K562 (cell line): Measurements from ENCODE around the gene CARD14. TPM values are rescaled to one million over a fixed set of nuclear protein-coding genes. Genes with fewer than 3 reads are reported as not detected.
A peak's percentile ranks its signal among the peaks of the same experiment; 100 is the strongest.

Source experiments
- BRD9 ChIP-seq: fragments of 450-650 bp; IDR thresholded peaks from 2 replicates; pipeline ENCODE4 v1.6.1; 2018; ENCODE audit warnings: low read depth; ENCODE audit not compliant: partially characterized antibody
- CBFA2T2 ChIP-seq: fragments of 450-650 bp; conservative IDR thresholded peaks from 2 replicates; pipeline ENCODE4 v1.6.1; 2017; ENCODE audit warnings: mild to moderate bottlenecking
- SIN3A ChIP-seq, 2 experiments: fragments of 150-350 bp in 1 of 2; IDR thresholded peaks; 2 replicates each; pipeline ENCODE4 v1.6.1; 2011 to 2016; ENCODE audit warnings: borderline replicate concordance in 2 of 2, low read depth in 2 of 2, low read length in 2 of 2, mild to moderate bottlenecking in 2 of 2, moderate library complexity in 2 of 2; ENCODE audit not compliant: control insufficient read depth in 1 of 2
- TAF1 ChIP-seq: IDR thresholded peaks from 2 replicates; pipeline ENCODE4 v1.6.1; 2011; ENCODE audit warnings: mild to moderate bottlenecking, low read length, moderate library complexity; ENCODE audit not compliant: insufficient read depth, control insufficient read depth, severe bottlenecking; ENCODE audit errors: extremely low read depth
- ZNF766 ChIP-seq: fragments of 200-800 bp; sonication (Bioruptor generic); conservative IDR thresholded peaks from 2 replicates; pipeline ENCODE4 v1.6.1; 2016; ENCODE audit warnings: missing genetic modification characterization, missing compliant biosample characterization
- polyA plus RNA-seq, 8 experiments: library from polyadenylated mRNA; depleted of rRNA in 4 of 8; stranded (reverse) in 5 of 8; unstranded in 3 of 8; fragments of >200 nt; fragmentation: Nextera tagmentation in 2 of 8; fragmentation: Illumina TruSeq in 1 of 8; extraction: Ambion mirVana in 2 of 8; extraction: Trizol in 1 of 8; gene quantifications; 2 replicates each; pipeline versions ENCODE4 v1.2.1 to v1.2.3, GENCODE V29; 2011 to 2014; ENCODE audit warnings: inconsistent platforms in 1 of 8, missing spikeins in 1 of 8
- total RNA-seq, 7 experiments: library from RNA; depleted of rRNA in 6 of 7; stranded (reverse); fragments of >200 nt in 6 of 7; fragmentation: Illumina TruSeq in 2 of 7; extraction: Trizol in 2 of 7; gene quantifications; 2 replicates each; pipeline versions ENCODE4 v1.2.1 to v1.2.3, GENCODE V29; 2011 to 2021; ENCODE audit warnings: low replicate concordance in 1 of 7
- TF ChIP-seq, protein P1 (sequence below): fragments of 450-650 bp; IDR thresholded peaks from 2 replicates; pipeline ENCODE4 v1.6.1; 2017; ENCODE audit warnings: antibody characterized with exemption, mild to moderate bottlenecking
- TF ChIP-seq, protein P2 (sequence below): fragments of 450-650 bp; formaldehyde crosslinking; IDR thresholded peaks from 2 replicates; pipeline ENCODE4 v1.4.0; 2022; ENCODE audit warnings: missing genetic modification characterization
- TF ChIP-seq, protein P3 (sequence below): sonication (generic); formaldehyde crosslinking; IDR thresholded peaks from 2 replicates; pipeline ENCODE4 v1.8.0; 2022; ENCODE audit warnings: mild to moderate bottlenecking, missing genetic modification reagents
- TF ChIP-seq, protein P4 (sequence below), 2 experiments: fragments of 250-450 bp in 1 of 2; fragments of 450-650 bp in 1 of 2; sonication (Bioruptor Pico) in 1 of 2; IDR thresholded peaks; 2 replicates each; pipeline versions ENCODE4 v1.6.1 to v1.8.0; 2016 to 2021; ENCODE audit warnings: mild to moderate bottlenecking in 2 of 2, moderate library complexity in 2 of 2, missing compliant biosample characterization in 1 of 2, missing genetic modification characterization in 1 of 2
- TF ChIP-seq, protein P5 (sequence below): fragments of 250-450 bp; sonication (Bioruptor Pico); IDR thresholded peaks from 2 replicates; pipeline ENCODE4 v1.5.0; 2021
- TF ChIP-seq, protein P6 (sequence below): IDR thresholded peaks from 2 replicates; pipeline ENCODE4 v1.6.1; 2012; ENCODE audit warnings: low read depth, low read length, improper control_type of control experiment, borderline replicate concordance

The CARD14 gene
- total and polyA plus RNA-seq, 9 of the 15 experiments (the other 6 are each of a cell fraction or from before 2014, with no cell fraction given): not detected

DNA sequence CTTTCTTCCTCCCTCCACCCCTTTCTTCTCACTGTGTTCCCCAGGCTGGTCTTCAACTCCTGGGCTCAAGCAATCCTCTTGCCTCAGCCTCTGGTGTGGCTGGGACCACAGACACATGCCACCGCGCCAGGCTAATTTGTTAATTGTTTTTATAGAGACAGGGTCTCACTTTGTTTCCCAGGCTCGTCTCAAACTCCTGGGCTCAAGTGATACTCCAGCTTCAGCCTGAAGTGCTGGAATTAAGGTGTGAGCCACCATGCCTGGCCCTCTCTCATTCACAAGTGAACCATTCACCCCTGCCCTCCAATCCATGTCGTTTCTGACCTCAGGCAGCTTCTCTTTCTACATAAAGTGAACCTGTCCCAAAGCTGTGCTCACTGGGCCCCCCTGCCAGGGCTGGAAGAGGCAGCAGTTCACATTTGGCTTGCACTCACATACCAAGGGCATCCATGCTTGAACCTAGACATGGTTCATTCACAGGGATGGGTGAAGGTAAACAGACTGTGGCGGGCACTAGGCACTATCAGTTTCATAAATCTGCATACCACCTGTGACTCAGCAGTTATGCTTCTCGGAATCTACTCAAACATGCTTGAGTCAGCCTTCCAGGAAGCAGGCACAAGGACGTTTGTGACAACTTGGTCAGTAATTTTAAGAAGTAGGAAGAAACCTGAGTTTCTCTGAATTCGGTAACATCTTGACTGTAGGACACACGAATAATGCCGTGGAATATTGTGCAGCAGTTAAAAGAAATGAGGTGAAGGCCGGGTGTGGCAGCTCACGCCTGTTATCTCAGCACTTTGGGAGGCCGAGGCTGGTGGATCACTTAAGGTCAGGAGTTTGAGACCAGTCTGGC is 84.8 kb downstream of the CARD14 start (continued):
- TF ChIP-seq ZNF766 (CRISPR knock-in tag) (peak; percentile 91), SIN3A (IDR thresholded peaks at IDR 0.05; ENCODE audit: borderline replicate concordance in 2 of 2, control insufficient read depth in 1 of 2, low read depth in 2 of 2, low read length in 2 of 2) (no peak), TAF1 (peak; percentile 40), BRD9 (peak; percentile 87), CBFA2T2 (0 out of 2 replicates have a peak, but pooled peaks have one; percentile 8)
- TF ChIP-seq, protein P1, sequence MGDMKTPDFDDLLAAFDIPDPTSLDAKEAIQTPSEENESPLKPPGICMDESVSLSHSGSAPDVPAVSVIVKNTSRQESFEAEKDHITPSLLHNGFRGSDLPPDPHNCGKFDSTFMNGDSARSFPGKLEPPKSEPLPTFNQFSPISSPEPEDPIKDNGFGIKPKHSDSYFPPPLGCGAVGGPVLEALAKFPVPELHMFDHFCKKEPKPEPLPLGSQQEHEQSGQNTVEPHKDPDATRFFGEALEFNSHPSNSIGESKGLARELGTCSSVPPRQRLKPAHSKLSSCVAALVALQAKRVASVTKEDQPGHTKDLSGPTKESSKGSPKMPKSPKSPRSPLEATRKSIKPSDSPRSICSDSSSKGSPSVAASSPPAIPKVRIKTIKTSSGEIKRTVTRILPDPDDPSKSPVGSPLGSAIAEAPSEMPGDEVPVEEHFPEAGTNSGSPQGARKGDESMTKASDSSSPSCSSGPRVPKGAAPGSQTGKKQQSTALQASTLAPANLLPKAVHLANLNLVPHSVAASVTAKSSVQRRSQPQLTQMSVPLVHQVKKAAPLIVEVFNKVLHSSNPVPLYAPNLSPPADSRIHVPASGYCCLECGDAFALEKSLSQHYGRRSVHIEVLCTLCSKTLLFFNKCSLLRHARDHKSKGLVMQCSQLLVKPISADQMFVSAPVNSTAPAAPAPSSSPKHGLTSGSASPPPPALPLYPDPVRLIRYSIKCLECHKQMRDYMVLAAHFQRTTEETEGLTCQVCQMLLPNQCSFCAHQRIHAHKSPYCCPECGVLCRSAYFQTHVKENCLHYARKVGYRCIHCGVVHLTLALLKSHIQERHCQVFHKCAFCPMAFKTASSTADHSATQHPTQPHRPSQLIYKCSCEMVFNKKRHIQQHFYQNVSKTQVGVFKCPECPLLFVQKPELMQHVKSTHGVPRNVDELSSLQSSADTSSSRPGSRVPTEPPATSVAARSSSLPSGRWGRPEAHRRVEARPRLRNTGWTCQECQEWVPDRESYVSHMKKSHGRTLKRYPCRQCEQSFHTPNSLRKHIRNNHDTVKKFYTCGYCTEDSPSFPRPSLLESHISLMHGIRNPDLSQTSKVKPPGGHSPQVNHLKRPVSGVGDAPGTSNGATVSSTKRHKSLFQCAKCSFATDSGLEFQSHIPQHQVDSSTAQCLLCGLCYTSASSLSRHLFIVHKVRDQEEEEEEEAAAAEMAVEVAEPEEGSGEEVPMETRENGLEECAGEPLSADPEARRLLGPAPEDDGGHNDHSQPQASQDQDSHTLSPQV: peak; percentile 100
- TF ChIP-seq, protein P2, sequence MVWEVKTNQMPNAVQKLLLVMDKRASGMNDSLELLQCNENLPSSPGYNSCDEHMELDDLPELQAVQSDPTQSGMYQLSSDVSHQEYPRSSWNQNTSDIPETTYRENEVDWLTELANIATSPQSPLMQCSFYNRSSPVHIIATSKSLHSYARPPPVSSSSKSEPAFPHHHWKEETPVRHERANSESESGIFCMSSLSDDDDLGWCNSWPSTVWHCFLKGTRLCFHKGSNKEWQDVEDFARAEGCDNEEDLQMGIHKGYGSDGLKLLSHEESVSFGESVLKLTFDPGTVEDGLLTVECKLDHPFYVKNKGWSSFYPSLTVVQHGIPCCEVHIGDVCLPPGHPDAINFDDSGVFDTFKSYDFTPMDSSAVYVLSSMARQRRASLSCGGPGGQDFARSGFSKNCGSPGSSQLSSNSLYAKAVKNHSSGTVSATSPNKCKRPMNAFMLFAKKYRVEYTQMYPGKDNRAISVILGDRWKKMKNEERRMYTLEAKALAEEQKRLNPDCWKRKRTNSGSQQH (CRISPR knock-in tag): 0 out of 2 replicates have a peak, but pooled peaks have one; percentile 32
- TF ChIP-seq, protein P3, sequence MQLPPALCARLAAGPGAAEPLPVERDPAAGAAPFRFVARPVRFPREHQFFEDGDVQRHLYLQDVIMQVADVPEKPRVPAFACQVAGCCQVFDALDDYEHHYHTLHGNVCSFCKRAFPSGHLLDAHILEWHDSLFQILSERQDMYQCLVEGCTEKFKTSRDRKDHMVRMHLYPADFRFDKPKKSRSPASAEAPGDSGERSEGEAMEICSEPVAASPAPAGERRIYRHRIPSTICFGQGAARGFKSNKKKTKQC (CRISPR knock-in tag): no peak
- TF ChIP-seq, protein P4, sequence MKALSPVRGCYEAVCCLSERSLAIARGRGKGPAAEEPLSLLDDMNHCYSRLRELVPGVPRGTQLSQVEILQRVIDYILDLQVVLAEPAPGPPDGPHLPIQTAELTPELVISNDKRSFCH (CRISPR knock-in tag; IDR thresholded peaks at IDR 0.05): peak; percentile 63; the same call in 1 of the 2 replicates
- TF ChIP-seq, protein P4 (tag; IDR thresholded peaks at IDR 0.05): peak; percentile 93
- TF ChIP-seq, protein P5, sequence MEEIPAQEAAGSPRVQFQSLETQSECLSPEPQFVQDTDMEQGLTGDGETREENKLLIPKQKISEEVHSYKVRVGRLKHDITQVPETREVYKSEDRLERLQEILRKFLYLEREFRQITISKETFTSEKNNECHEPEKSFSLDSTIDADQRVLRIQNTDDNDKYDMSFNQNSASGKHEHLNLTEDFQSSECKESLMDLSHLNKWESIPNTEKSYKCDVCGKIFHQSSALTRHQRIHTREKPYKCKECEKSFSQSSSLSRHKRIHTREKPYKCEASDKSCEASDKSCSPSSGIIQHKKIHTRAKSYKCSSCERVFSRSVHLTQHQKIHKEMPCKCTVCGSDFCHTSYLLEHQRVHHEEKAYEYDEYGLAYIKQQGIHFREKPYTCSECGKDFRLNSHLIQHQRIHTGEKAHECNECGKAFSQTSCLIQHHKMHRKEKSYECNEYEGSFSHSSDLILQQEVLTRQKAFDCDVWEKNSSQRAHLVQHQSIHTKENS (CRISPR knock-in tag): no peak
- TF ChIP-seq, protein P6, sequence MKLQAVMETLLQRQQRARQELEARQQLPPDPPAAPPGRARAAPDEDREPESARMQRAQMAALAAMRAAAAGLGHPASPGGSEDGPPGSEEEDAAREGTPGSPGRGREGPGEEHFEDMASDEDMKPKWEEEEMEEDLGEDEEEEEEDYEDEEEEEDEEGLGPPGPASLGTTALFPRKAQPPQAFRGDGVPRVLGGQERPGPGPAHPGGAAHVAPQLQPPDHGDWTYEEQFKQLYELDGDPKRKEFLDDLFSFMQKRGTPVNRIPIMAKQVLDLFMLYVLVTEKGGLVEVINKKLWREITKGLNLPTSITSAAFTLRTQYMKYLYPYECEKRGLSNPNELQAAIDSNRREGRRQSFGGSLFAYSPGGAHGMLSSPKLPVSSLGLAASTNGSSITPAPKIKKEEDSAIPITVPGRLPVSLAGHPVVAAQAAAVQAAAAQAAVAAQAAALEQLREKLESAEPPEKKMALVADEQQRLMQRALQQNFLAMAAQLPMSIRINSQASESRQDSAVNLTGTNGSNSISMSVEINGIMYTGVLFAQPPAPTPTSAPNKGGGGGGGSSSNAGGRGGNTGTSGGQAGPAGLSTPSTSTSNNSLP: peak; percentile 57; the same call in 1 of the 2 replicates
